Osteoblast (primary cell): ENCODE measurements around the gene ZFYVE9. TPM values are rescaled to one million over a fixed set of nuclear protein-coding genes. Genes with fewer than 3 reads are reported as not detected.
A peak's percentile ranks its signal among the peaks of the same experiment; 100 is the strongest.

Experiments
- DNase-seq: peaks from one replicate; pipeline ENCODE4 v3.0.0; 2011; ENCODE audit warnings: low spot score, mixed read lengths; ENCODE audit not compliant: insufficient read length; ENCODE audit errors: missing footprints
- H2AFZ ChIP-seq: 2 replicates; pipeline ENCODE4 v1.6.0; 2011; ENCODE audit warnings: mild to moderate bottlenecking, low read length
- H3K27ac ChIP-seq: 2 replicates; pipeline ENCODE4 v1.5.1; 2011; ENCODE audit warnings: mild to moderate bottlenecking, low read depth, low read length, moderate library complexity
- H3K27me3 ChIP-seq: 2 replicates; pipeline ENCODE4 v1.6.0; 2012; ENCODE audit warnings: mild to moderate bottlenecking, control low read depth, inconsistent platforms, low read length, moderate library complexity; ENCODE audit not compliant: insufficient read depth
- H3K36me3 ChIP-seq: 2 replicates; pipeline ENCODE4 v1.5.1; 2011; ENCODE audit warnings: mild to moderate bottlenecking, low read length, control low read depth, moderate library complexity; ENCODE audit not compliant: insufficient read depth
- H3K4me1 ChIP-seq: 2 replicates; pipeline ENCODE4 v1.5.1; 2011; ENCODE audit warnings: mild to moderate bottlenecking, low read length, control low read depth, moderate library complexity; ENCODE audit not compliant: insufficient read depth
- H3K4me2 ChIP-seq: 2 replicates; pipeline ENCODE4 v1.6.0; 2011; ENCODE audit warnings: mild to moderate bottlenecking, low read length; ENCODE audit not compliant: insufficient read depth
- H3K4me3 ChIP-seq: fragments of 200-600 bp; sonication (generic); 3 replicates; pipeline ENCODE4 v1.5.1; 2012; ENCODE audit warnings: mild to moderate bottlenecking, low read length, inconsistent platforms; ENCODE audit not compliant: insufficient read depth
- H3K79me2 ChIP-seq: 2 replicates; pipeline ENCODE4 v1.6.0; 2012; ENCODE audit warnings: mild to moderate bottlenecking, low read length, control low read depth, inconsistent platforms; ENCODE audit not compliant: insufficient read depth
- H3K9me3 ChIP-seq: 2 replicates; pipeline ENCODE4 v1.5.1; 2011; ENCODE audit warnings: low read depth, low read length, control low read depth
- H4K20me1 ChIP-seq: 2 replicates; pipeline ENCODE4 v1.6.0; 2012; ENCODE audit warnings: mild to moderate bottlenecking, low read length, control low read depth; ENCODE audit not compliant: insufficient read depth
- CTCF ChIP-seq: IDR thresholded peaks from 2 replicates; pipeline ENCODE4 v1.5.1; 2011; ENCODE audit warnings: mild to moderate bottlenecking, low read depth, low read length, moderate library complexity; ENCODE audit errors: extremely low read depth
- total RNA-seq: library from RNA; depleted of rRNA; stranded (reverse); fragments of >200 nt; gene quantifications from 2 replicates; pipeline ENCODE4 v1.2.3, GENCODE V29; 2012

Gene ZFYVE9
- total RNA-seq, 1 donor = 38.0 TPM

- H3K27me3 ChIP-seq = no peaks in the 10 kb centered on the region
- DNase-seq = no peak
Measured at GRCh38 chr1:52268372-52268771, 126.5 kb downstream of the ZFYVE9 start.

DNA sequence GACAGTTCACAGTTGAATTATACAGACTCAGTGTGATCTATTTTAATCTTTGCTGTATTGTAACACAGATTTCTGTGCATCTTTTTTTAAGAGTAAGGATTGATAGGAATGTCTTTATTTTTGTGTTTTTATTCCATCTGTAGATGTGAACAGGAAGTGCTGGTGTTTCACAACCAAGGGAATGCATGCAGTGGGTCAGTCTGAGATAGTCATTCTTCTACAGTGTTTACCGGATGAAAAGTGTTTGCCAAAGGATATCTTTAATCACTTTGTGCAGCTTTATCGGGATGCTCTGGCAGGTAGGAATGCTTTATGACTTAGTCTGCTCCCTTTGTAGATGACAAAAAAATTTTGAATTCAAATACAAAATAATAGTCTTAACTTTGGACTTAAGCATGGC lies 139.6 kb downstream of the ZFYVE9 start:
- Histone ChIP-seq H3K79me2 (no peaks in the 10 kb centered on the region), H3K36me3 (peaks cover 3% of the 10 kb centered on the region), H3K4me2 (no peak overlapping the region), H3K27ac (no peak overlapping the region), H3K4me1 (no peaks in the 10 kb centered on the region), H3K9me3 (no peaks in the 10 kb centered on the region), H3K4me3 (no peak overlapping the region), H4K20me1 (no peaks in the 10 kb centered on the region), H2AFZ (no peak overlapping the region), H3K27me3 (no peaks in the 10 kb centered on the region)
- no peak for TF ChIP-seq CTCF
- peak; percentile 77 for DNase-seq

More at GRCh38 chr1:52268372-52268771, 126.5 kb downstream of the ZFYVE9 start:
- Histone ChIP-seq H3K36me3 (no peaks in the 10 kb centered on the region), H2AFZ (no peak overlapping the region), H4K20me1 (no peaks in the 10 kb centered on the region), H3K4me3 (no peak overlapping the region), H3K4me1 (peaks cover 3% of the 10 kb centered on the region), H3K79me2 (no peaks in the 10 kb centered on the region), H3K27ac (no peak overlapping the region), H3K9me3 (no peaks in the 10 kb centered on the region), H3K4me2 (no peak overlapping the region)
- TF ChIP-seq CTCF = no peak

GRCh38 chr1:52288286-52288685 lies 146.4 kb downstream of the ZFYVE9 start:
- DNase-seq = peak; percentile 56
- TF ChIP-seq CTCF = no peak

GRCh38 chr1:52294580-52294979 lies 152.7 kb downstream of the ZFYVE9 start:
- Histone ChIP-seq H3K79me2 (no peaks in the 10 kb centered on the region), H3K4me2 (no peak overlapping the region), H3K4me3 (no peak overlapping the region), H3K36me3 (no peaks in the 10 kb centered on the region), H3K9me3 (no peaks in the 10 kb centered on the region), H3K27me3 (no peaks in the 10 kb centered on the region), H3K27ac (peak overlapping the region; percentile 32), H3K4me1 (peaks cover 11% of the 10 kb centered on the region), H2AFZ (no peak overlapping the region), H4K20me1 (no peaks in the 10 kb centered on the region)
- no peak for TF ChIP-seq CTCF
- peak; percentile 60 for DNase-seq

More at GRCh38 chr1:52288286-52288685, 146.4 kb downstream of the ZFYVE9 start:
- H3K9me3 ChIP-seq = no peaks in the 10 kb centered on the region
- no peak overlapping the region for H3K4me2 ChIP-seq
- no peaks in the 10 kb centered on the region for H4K20me1 ChIP-seq
- H3K27me3 ChIP-seq = no peaks in the 10 kb centered on the region
- no peaks in the 10 kb centered on the region for H3K79me2 ChIP-seq
- H3K27ac ChIP-seq = no peak overlapping the region
- H3K4me1 ChIP-seq = peaks cover 5% of the 10 kb centered on the region
- no peaks in the 10 kb centered on the region for H3K36me3 ChIP-seq
- H2AFZ ChIP-seq = no peak overlapping the region
- no peak overlapping the region for H3K4me3 ChIP-seq
